Motor neuron (in vitro differentiated cells): ENCODE data around the gene RYR3. TPM values are rescaled to one million over a fixed set of nuclear protein-coding genes. Genes with fewer than 3 reads are reported as not detected.
A peak's percentile ranks its signal among the peaks of the same experiment; 100 is the strongest.

Experiments used
- ATAC-seq, 8 experiments: fragments of 200-7000 bp; cut with Tn5 transposase; replicated peaks in 6 of 8; 2 replicates each; pipeline ENCODE4 v1.8.0; 2021; ENCODE audit warnings: mild to moderate bottlenecking in 8 of 8, moderate library complexity in 8 of 8
- H3K27ac ChIP-seq, 2 donors: fragments of 250-450 bp; sonication (Bioruptor Pico); 2 replicates each; pipeline ENCODE4 v1.9.0; 2021; ENCODE audit warnings: antibody characterized with exemption in 2 of 2, mild to moderate bottlenecking in 2 of 2, moderate library complexity in 1 of 2
- H3K4me1 ChIP-seq, 2 donors: fragments of 250-450 bp; sonication (Bioruptor Pico); replicated peaks in 1 of 2; 2 replicates each; pipeline ENCODE4 v1.6.1; 2021; ENCODE audit warnings: antibody characterized with exemption in 2 of 2, mild to moderate bottlenecking in 2 of 2, moderate library complexity in 1 of 2
- H3K4me3 ChIP-seq, 5 donors: fragments of 250-450 bp; sonication (Bioruptor Pico); 2 replicates each; pipeline ENCODE4 v1.9.0; 2021; ENCODE audit warnings: antibody characterized with exemption in 5 of 5, mild to moderate bottlenecking in 5 of 5, moderate library complexity in 4 of 5
- WGBS, 10 experiments: fragments of 450-650 bp; shearing (Covaris generic); methylation state at CpG; one replicate each; pipeline ENCODE4 v1.0.0; 2022; 5-methylcytosine and 5-hydroxymethylcytosine counted together
- in situ Hi-C, 9 experiments: fragments of 400-800 bp; cut with MboI; loops; one replicate each; pipeline ENCODE4 v1.15.0; 2021; ENCODE audit warnings: low sequenced_read_pairs in 9 of 9, low pct_unique_long_range_greater_than_20kb in 2 of 9; ENCODE audit not compliant: unreplicated experiment in 9 of 9
- total RNA-seq, 8 experiments: library from RNA; unstranded; fragments of 300-600 nt; gene quantifications; 2 replicates each; pipeline versions ENCODE4 v1.2.3 to v1.2.4, GENCODE V29; 2022

RYR3 gene
- total RNA-seq, 8 experiments from 2014 or later, result 0.51 to 5.8 (median 2.2) TPM

DNA sequence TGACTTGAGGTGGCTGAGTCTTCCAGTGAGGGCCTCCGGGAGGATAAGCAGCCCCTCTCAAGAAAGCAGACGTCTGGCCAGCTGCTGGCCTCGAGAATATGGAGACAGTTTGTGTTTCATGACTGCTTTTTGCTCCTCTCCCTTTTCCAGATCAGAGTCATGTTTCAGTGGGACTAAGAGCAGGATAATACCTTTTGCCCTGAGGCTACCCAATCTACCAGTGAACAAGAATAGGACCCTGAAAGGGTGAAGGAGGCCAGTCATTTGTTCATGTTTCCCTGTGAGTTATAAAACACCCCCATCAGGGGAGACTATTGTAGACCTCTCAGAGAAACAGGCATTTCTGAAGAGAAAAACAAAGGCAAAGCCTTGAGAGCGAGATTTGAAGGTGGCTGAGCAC is 137.4 kb downstream of the RYR3 start:
- H3K4me1 ChIP-seq, result no peaks in the 10 kb centered on the region
- H3K27ac ChIP-seq, result no peak overlapping the region
- in situ Hi-C loops, result no loop called here
- no peak overlapping the region for H3K4me3 ChIP-seq
- ATAC-seq, result no peak
- 0 to 100% (median 60%) methylated on average over 1 to 3 of the region's 4 CpGs; no CpG with 5 or more reads in 1 of the 10 experiments for WGBS, 10 experiments

DNA sequence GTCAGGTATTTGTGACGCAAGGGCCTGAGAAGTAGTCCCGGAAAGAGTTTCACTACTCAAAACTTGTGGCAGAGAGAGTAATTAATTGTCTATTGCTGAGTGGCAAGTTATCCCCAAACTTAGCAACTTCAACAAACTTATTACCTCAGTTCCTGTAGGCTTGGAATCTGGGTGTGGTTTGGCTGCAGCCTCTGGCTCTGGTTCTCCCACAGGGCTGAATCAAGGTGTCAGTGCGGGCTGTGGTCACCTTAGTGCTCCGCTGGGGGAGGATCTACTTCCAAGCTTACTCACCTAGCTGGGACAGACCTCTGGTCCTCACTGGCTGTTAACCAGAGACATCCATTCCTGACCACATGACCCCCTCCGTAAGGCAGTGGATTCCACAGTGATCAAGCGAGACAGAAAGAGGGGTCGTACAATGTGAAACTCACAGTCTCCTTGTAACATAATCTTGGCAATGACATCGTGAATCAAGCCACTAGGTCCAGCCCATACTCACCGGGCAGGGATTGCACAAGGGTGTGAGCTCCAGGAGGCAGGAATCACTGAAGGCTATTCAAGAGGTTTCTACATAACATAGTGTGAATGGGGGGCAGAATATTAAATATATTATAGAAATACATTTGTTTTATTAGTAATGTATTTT is 138.3 kb downstream of the RYR3 start:
- WGBS, 10 experiments, result 69 to 95% (median 91%) methylated on average over 3 to 4 of the region's 9 CpGs; no CpG with 5 or more reads in 4 of the 10 experiments
- ATAC-seq, result peak in 2 of 8 experiments; percentile 20 to 44
- Histone ChIP-seq H3K4me3 (no peak overlapping the region), H3K27ac (no peak overlapping the region), H3K4me1 (no peaks in the 10 kb centered on the region)
- in situ Hi-C loops, result no loop called here

DNA sequence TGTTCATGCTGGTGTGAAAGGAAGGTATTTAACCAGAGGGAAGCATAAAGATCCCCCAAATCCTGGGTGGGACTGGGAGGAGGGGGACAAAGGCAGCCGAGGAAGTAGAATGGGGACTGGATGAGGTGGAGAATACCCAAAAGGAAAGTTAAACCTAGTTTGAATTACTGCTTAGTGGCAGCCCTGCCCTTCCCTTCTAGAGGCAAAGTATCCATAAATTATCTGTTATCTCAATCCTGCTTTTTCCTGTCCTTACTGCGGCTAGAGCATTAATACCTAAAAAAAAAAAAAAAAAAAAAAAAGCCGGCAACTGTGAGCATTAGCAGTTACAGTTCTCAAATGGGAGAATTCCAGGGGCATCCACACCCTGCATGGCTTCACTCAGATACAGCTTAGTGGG is 139.0 kb downstream of the RYR3 start:
- 0 to 92% (median 57%) methylated on average over 1 to 3 of the region's 3 CpGs; no CpG with 5 or more reads in 1 of the 10 experiments for WGBS, 10 experiments
- peak in 3 of 8 experiments; percentile 41 to 53 (median 51) for ATAC-seq
- in situ Hi-C loops, result no loop called here

DNA sequence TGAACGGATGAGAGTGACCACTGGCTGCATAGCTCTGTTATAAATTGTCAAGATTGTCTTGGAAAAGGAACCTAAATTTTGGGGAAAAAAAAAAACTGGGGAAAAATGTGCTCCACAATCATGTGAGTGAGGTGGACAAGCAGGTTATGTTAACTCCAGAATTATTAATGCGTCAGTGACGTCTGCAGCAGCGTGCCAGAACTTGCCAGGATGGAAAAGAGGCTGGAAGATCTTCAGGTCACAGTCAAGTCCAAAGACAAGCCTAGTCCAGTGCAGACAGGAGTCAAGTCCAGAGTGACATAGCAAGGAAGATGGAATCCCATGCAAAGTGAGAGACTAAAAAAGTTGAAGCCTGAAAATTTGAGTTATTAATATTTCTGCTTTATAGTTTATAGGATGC is 140.6 kb downstream of the RYR3 start:
- Histone ChIP-seq H3K4me1 (no peaks in the 10 kb centered on the region), H3K4me3 (no peak overlapping the region), H3K27ac (no peak overlapping the region)
- in situ Hi-C loops, result no loop called here
- no peak for ATAC-seq
- WGBS, 10 experiments, result 30 to 100% (median 82%) methylated on average over 3 to 4 of the region's 4 CpGs; no CpG with 5 or more reads in 1 of the 10 experiments

More for the DNA sequence above, 139.0 kb downstream of the RYR3 start:
- H3K27ac ChIP-seq, result no peak overlapping the region
- no peak overlapping the region for H3K4me3 ChIP-seq
- no peaks in the 10 kb centered on the region for H3K4me1 ChIP-seq

DNA sequence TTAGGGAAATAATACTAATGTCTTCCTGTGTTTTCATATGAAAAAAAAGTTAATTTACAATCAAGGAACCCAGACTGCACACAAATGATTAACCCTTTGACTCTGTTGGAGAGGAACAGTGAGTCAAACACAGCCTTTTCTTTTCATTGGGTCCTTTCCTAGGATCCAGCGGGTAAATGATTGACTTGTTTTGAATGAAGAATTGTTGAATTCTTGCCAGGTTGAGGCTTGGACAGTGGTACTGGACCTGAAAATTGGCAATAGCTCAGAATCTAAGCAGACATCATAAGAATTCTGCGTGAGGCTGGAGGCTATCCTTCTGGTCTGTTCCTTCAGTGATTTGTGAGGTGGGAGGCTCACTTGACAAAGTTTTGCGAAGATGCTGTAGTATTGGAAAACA is 143.0 kb downstream of the RYR3 start:
- no peak for ATAC-seq
- in situ Hi-C loops, result no loop called here
- Histone ChIP-seq H3K4me3 (no peak overlapping the region), H3K27ac (no peak overlapping the region), H3K4me1 (no peaks in the 10 kb centered on the region)
- WGBS, 10 experiments, result 36 to 89% (median 56%) methylated on average over 1 to 3 of the region's 3 CpGs; no CpG with 5 or more reads in 2 of the 10 experiments

DNA sequence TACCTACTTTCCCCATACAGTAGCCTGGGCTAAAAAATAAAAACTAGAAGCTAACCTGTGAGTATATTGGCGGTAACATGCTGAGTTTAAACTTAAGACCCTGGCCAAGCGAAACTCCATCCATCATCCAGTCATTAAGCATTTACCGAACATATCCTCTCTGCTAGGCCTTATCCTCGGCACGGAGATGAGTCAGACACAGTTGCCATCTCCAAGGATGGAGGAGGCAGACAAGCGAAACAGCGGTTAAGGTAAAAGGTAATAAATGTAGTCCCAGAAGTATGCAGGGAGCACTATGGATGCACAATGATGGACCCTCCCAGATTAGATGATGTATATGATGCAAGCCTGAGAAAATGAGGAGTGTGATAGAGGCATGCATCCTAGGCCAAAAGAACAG is 143.6 kb downstream of the RYR3 start:
- 37 to 88% (median 52%) methylated on average over 1 to 6 of the region's 7 CpGs; no CpG with 5 or more reads in 1 of the 10 experiments for WGBS, 10 experiments
- in situ Hi-C loops, result no loop called here
- no peaks in the 10 kb centered on the region for H3K4me1 ChIP-seq
- peak in 5 of 8 experiments; percentile 56 to 86 (median 68) for ATAC-seq
- no peak overlapping the region for H3K27ac ChIP-seq
- H3K4me3 ChIP-seq, result no peak overlapping the region

DNA sequence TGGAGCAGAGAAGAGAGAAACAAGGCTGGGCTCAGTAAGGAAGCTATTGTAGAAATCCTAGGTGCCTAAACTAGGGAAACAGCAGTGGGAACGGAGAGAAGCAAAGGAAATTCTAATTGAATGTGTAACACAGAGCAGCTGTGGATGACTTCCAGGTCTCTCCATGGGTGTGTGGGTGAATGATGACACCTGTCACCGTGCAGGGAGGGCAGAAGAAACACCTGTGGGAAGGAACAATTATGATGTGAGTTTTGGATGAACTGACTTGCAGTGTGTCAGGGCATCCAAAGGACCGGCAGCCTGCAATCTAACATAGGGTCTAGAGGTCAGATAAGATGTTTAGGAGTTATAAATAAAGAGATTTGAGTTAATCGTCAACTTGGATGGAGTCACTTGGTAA is 144.2 kb downstream of the RYR3 start:
- ATAC-seq, result no peak
- WGBS, 10 experiments, result 0 to 83% (median 66%) methylated on average over 1 to 4 of the region's 4 CpGs
- H3K4me1 ChIP-seq, result no peaks in the 10 kb centered on the region
- no peak overlapping the region for H3K27ac ChIP-seq
- in situ Hi-C loops, result no loop called here
- no peak overlapping the region for H3K4me3 ChIP-seq

DNA sequence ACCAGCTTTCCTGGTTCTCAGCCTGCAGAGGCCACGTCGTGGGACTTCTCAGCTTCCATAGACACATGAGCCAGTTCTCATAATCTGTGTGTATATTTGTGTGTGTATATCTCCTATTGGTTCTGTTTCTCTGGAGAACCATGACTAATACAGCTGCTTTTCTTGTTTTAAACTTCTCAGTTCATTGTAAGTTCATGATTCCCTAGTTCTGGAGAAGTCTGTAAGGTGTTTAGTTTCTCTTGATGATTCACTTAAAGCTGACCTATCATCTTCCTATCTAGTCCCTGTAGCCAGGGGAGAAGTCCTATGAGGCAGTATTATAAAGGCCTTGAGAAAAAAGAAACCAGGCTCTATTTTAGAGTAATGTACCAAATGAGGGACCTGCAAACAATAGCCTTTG is 147.7 kb downstream of the RYR3 start:
- H3K4me1 ChIP-seq, result no peaks in the 10 kb centered on the region
- no peak overlapping the region for H3K4me3 ChIP-seq
- no peak overlapping the region for H3K27ac ChIP-seq
- in situ Hi-C loops, result no loop called here
- 0 to 100% (median 0%) methylated on average over 1 to 2 of the region's 2 CpGs; no CpG with 5 or more reads in 5 of the 10 experiments for WGBS, 10 experiments
- no peak for ATAC-seq

DNA sequence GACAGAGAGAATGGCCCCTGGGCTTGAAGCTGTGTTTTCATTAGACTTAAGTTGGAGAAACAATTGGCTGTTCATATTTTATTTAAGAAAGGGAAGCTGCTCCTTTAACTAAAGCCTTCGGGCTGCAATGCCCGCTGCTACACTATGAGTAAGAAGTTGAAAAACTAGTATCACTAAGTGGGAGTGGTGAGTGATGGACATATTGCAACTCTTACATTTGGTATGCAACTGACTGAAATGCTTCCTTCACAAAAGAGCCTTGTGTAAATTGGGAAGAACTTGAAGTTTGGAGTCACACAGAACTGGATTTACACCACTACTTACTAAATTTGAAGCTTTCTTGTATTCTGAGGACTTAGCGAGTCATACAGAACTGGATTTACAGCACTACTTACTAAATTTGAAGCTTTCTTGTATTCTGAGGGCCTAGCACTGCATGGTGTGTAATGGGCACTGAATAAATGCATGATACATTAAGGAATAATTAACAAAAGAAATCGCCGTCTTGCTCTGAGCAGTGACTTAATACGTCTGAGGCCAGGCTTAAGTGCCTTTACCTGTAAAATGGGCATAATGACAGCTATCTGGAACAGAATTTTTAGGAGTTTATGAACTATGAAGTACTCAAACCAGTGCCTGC is 149.5 kb downstream of the RYR3 start:
- in situ Hi-C loops, result no loop called here
- no peak overlapping the region for H3K27ac ChIP-seq
- H3K4me1 ChIP-seq, result no peaks in the 10 kb centered on the region
- ATAC-seq, result peak in 1 of 8 experiments; percentile 56
- WGBS, 10 experiments, result 32 to 95% (median 79%) methylated on average over 2 to 6 of the region's 6 CpGs
- no peak overlapping the region for H3K4me3 ChIP-seq

DNA sequence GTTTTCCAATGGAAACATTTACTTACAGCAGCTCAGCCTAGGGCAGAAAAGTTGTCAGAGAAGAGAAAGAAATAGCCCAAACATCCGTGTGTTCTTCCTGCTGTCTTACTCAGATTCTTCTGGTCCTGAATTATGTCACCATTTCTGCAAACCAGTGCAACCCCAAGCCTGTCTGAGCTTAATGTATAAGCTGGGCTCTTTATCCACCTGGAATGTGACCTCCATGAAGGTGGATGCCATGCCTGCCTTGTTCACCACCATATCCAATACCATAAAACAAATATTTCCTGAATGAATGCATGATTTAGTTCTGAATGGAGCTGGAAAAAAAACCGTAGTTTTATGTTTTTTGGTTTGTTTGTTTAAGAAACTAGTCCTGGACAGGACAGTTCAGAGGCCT is 150.9 kb downstream of the RYR3 start:
- Histone ChIP-seq H3K27ac (no peak overlapping the region), H3K4me3 (no peak overlapping the region), H3K4me1 (no peaks in the 10 kb centered on the region)
- in situ Hi-C loops, result no loop called here
- WGBS, 10 experiments, result 0 to 95% (median 60%) methylated on average over 1 to 2 of the region's 2 CpGs; no CpG with 5 or more reads in 1 of the 10 experiments
- no peak for ATAC-seq

DNA sequence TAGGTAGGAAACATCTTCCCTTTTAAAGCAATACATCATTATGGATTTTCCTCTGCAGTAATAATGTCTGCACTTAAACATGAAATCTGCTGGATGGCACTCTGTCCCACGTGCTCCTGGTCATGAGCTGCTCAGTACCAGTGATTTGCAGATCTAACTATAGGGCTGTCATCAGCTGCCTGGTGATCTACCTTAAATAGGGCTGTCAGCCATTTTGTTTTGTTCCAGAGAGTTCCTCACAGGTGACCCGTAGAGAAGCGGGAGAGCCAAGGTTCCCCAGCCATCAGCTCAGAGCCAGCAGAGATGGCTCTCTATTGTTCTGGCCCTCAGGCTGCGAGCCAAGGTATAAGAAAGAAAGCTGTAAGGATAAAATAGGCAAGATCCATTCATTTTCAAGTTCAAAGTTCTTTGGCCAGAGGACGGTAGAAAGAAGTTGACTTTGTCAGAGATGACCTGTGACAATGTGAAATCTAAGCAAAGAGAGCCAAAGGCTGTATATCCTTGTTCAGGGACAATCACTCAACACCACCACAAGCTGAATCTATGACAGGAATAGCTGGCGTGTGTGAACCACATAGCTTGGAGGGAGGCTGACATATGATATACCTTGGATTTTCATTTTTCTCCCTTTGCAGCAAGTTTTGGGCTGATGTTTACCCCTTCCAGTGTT is 156.5 kb downstream of the RYR3 start:
- 31 to 93% (median 74%) methylated on average over 2 to 6 of the region's 6 CpGs; no CpG with 5 or more reads in 1 of the 10 experiments for WGBS, 10 experiments
- in situ Hi-C loops, result no loop called here
- no peak for ATAC-seq
- H3K4me1 ChIP-seq, result no peaks in the 10 kb centered on the region
- no peak overlapping the region for H3K4me3 ChIP-seq
- H3K27ac ChIP-seq, result no peak overlapping the region

DNA sequence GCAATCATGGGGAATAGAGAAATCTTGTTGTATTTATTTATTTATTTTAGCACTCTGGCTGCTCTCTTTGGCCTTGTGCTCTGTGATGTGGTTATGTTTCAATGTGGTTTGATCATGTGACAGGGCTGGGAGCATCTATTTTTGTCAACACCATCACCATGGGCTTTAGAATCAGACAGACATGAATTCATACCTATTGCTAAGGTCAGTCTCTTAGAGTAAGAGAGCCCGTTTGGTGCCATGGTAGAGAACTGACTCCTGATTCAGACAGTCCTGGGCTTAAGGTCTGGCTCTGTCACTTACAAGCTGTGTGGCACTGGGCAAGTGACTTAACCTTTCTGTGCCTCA is 157.0 kb downstream of the RYR3 start:
- in situ Hi-C loops, result no loop called here
- Histone ChIP-seq H3K4me1 (no peaks in the 10 kb centered on the region), H3K27ac (no peak overlapping the region), H3K4me3 (no peak overlapping the region)
- WGBS, 10 experiments, result 0 to 100% methylated on average over 1 of the region's 1 CpG; no CpG with 5 or more reads in 8 of the 10 experiments
- ATAC-seq, result no peak

DNA sequence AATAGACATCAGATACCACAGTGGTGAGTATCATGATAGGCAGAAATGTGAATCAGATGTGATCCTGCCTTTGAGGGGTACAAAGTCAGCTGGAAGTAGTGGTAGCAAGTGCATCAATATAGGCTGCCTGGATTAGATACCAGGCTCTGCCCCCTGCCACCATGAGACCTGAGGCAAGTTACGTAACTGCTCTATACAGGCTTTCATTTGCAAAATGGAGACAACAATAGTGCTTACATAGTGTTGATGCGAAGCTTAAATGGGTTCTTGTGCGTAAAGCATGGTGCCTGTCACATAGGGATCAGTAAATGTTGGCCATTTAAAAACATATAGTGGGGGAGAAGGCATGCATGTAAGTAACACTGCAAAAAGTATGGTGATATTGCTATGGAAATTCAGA is 158.0 kb downstream of the RYR3 start:
- ATAC-seq, result no peak
- Histone ChIP-seq H3K27ac (no peak overlapping the region), H3K4me1 (peaks cover 0 to 3% of the 10 kb centered on the region in 2 donors), H3K4me3 (no peak overlapping the region)
- in situ Hi-C loops, result no loop called here
- 27 to 70% (median 38%) methylated on average over 1 to 3 of the region's 3 CpGs; no CpG with 5 or more reads in 1 of the 10 experiments for WGBS, 10 experiments
